A549 (cell line): Measurements from ENCODE around the gene BICDL1. TPM values are rescaled to one million over a fixed set of nuclear protein-coding genes. Genes with fewer than 3 reads are reported as not detected.

Experiments used
- ATAC-seq, 2 experiments: fragments of 200-7000 bp in 1 of 2; fragments of >200 bp in 1 of 2; cut with Nextera tagmentation in 1 of 2; cut with Tn5 transposase in 1 of 2; 3 replicates each; pipeline versions ENCODE4 v1.8.0 to v1.9.1; 2018 to 2020; ENCODE audit warnings: mild to moderate bottlenecking in 1 of 2, moderate library complexity in 1 of 2
- CTCF ChIA-PET: fragments of 300-600 bp; sonication (Branson Sonifier 250); formaldehyde crosslinking; extraction: SDS; loops from one replicate; lab custom pipeline; 2021; ENCODE audit warnings: antibody characterized with exemption, inconsistent platforms; lab: Yijun Ruan, JAX
- POLR2A ChIA-PET: fragments of 350-600 bp; formaldehyde crosslinking; extraction: SDS; loops from one replicate; lab custom pipeline; 2021; ENCODE audit warnings: antibody characterized with exemption, inconsistent platforms; lab: Yijun Ruan, JAX
- DNase-seq, 2 experiments: peaks; one replicate each; pipeline versions ENCODE4 v3.0.0 to v3.0.0-alpha.2; 2011 to 2016; ENCODE audit warnings: low read depth in 1 of 2, low spot score in 1 of 2
- FAIRE-seq: peaks from 2 replicates; lab custom pipeline; 2011; peaks lifted over from hg19 to GRCh38; lab: Jason Lieb, UNC
- H3K27ac ChIP-seq, 2 experiments: fragments of >200 bp; sonication (Bioruptor Twin); formaldehyde crosslinking; 3 replicates each; pipeline ENCODE4 v1.5.1; 2016 to 2017
- H3K4me1 ChIP-seq: fragments of >200 bp; sonication (Bioruptor Twin); formaldehyde crosslinking; 3 replicates; pipeline ENCODE4 v1.6.1; 2016
- H3K4me2 ChIP-seq: fragments of >200 bp; sonication (Bioruptor Twin); formaldehyde crosslinking; 3 replicates; pipeline ENCODE4 v1.6.1; 2016
- H3K4me3 ChIP-seq: fragments of >200 bp; sonication (Bioruptor Twin); formaldehyde crosslinking; 3 replicates; pipeline ENCODE4 v1.5.1; 2016
- H3K9me3 ChIP-seq: fragments of >200 bp; sonication (Bioruptor Twin); formaldehyde crosslinking; 3 replicates; pipeline ENCODE4 v1.6.1; 2016
- BHLHE40 ChIP-seq: IDR thresholded peaks from 2 replicates; pipeline ENCODE4 v1.6.1; 2012; ENCODE audit warnings: low read depth, low read length, inconsistent platforms
- EP300 ChIP-seq, 2 experiments: fragments of >200 bp; sonication (Bioruptor Twin); formaldehyde crosslinking; IDR thresholded peaks; 2 replicates in 1 of 2; 3 replicates in 1 of 2; pipeline ENCODE4 v1.6.1; 2016 to 2017
- FOSL2 ChIP-seq, 2 experiments: fragments of 450-650 bp in 1 of 2; fragments of >200 bp in 1 of 2; sonication (Bioruptor Twin) in 1 of 2; formaldehyde crosslinking; IDR thresholded peaks; 2 replicates each; pipeline versions ENCODE4 v1.5.0 to v1.6.1; 2016 to 2020; ENCODE audit warnings: mild to moderate bottlenecking in 1 of 2, moderate library complexity in 1 of 2
- FOXS1 ChIP-seq: fragments of 250-450 bp; sonication (Bioruptor Pico); IDR thresholded peaks from 2 replicates; pipeline ENCODE4 v1.5.0; 2020; ENCODE audit warnings: mild to moderate bottlenecking, moderate library complexity
- GATA3 ChIP-seq: IDR thresholded peaks from 2 replicates; pipeline ENCODE4 v1.6.1; 2012; ENCODE audit warnings: borderline replicate concordance
- HEYL ChIP-seq: fragments of 250-450 bp; sonication (Bioruptor Pico); IDR thresholded peaks from 2 replicates; pipeline ENCODE4 v1.8.0; 2021; ENCODE audit warnings: mild to moderate bottlenecking, moderate library complexity
- KDM1A ChIP-seq: fragments of 200-600 bp; sonication (generic); IDR thresholded peaks from 2 replicates; pipeline ENCODE4 v1.6.1; 2016; ENCODE audit warnings: low read depth, mild to moderate bottlenecking
- MAFK ChIP-seq: fragments of 450-650 bp; IDR thresholded peaks from 2 replicates; pipeline ENCODE4 v1.6.1; 2014; ENCODE audit not compliant: partially characterized antibody
- MAZ ChIP-seq: fragments of 150-350 bp; IDR thresholded peaks from 2 replicates; pipeline ENCODE4 v1.6.1; 2014; ENCODE audit warnings: antibody characterized with exemption, low read depth, low read length, borderline replicate concordance
- MYC ChIP-seq: IDR thresholded peaks from 2 replicates; pipeline ENCODE4 v1.6.1; 2012; ENCODE audit warnings: mild to moderate bottlenecking, inconsistent platforms, low read length, improper control_type of control experiment, borderline replicate concordance
- NFE2L2 ChIP-seq: fragments of 150-350 bp; conservative IDR thresholded peaks from 2 replicates; pipeline ENCODE4 v1.6.1; 2014; ENCODE audit warnings: low read length
- NPAS2 ChIP-seq: fragments of 250-450 bp; sonication (Bioruptor Pico); IDR thresholded peaks from 2 replicates; pipeline ENCODE4 v1.8.0; 2022; ENCODE audit warnings: mild to moderate bottlenecking, moderate library complexity, borderline replicate concordance
- NR3C1 ChIP-seq: fragments of >200 bp; sonication (Bioruptor Twin); formaldehyde crosslinking; IDR thresholded peaks from 3 replicates; pipeline ENCODE4 v1.6.1; 2017
- PHF8 ChIP-seq: fragments of 200-600 bp; sonication (generic); IDR thresholded peaks from 2 replicates; pipeline ENCODE4 v1.6.1; 2016; ENCODE audit warnings: low read depth, mild to moderate bottlenecking, antibody characterized with exemption, moderate library complexity, borderline replicate concordance
- POLR2A ChIP-seq: IDR thresholded peaks from 2 replicates; pipeline ENCODE4 v1.6.1; 2012; ENCODE audit warnings: mild to moderate bottlenecking, low read length
- RAD21 ChIP-seq, 2 experiments: fragments of >200 bp in 1 of 2; sonication (Bioruptor Twin) in 1 of 2; formaldehyde crosslinking in 1 of 2; IDR thresholded peaks in 1 of 2; conservative IDR thresholded peaks in 1 of 2; 2 replicates in 1 of 2; 3 replicates in 1 of 2; pipeline ENCODE4 v1.6.1; 2012 to 2018; ENCODE audit warnings: inconsistent platforms in 1 of 2
- RFX5 ChIP-seq: fragments of 450-650 bp; IDR thresholded peaks from 2 replicates; pipeline ENCODE4 v1.7.1; 2014; ENCODE audit warnings: antibody characterized with exemption, mild to moderate bottlenecking, moderate library complexity
- RNF2 ChIP-seq: fragments of 200-600 bp; sonication (generic); IDR thresholded peaks from 2 replicates; pipeline ENCODE4 v1.6.1; 2016; ENCODE audit warnings: low read depth, mild to moderate bottlenecking, antibody characterized with exemption, moderate library complexity, borderline replicate concordance
- SMC3 ChIP-seq: fragments of >200 bp; sonication (Bioruptor Twin); formaldehyde crosslinking; IDR thresholded peaks from 3 replicates; pipeline ENCODE4 v1.6.1; 2018; ENCODE audit warnings: inconsistent platforms
- ZC3H11A ChIP-seq: fragments of 450-650 bp; IDR thresholded peaks from 2 replicates; pipeline ENCODE4 v1.6.1; 2014; ENCODE audit warnings: antibody characterized with exemption, mild to moderate bottlenecking
- ZFP36 ChIP-seq: fragments of 450-650 bp; IDR thresholded peaks from 2 replicates; pipeline ENCODE4 v1.6.1; 2014; ENCODE audit warnings: borderline replicate concordance; ENCODE audit not compliant: partially characterized antibody
- WGBS: methylation state at CpG from one replicate; pipeline ENCODE4 v1.1.6; 2017; ENCODE audit errors: missing lambda C conversion rate; 5-methylcytosine and 5-hydroxymethylcytosine counted together
- polyA minus RNA-seq: library from RNA; depleted of rRNA, polyadenylated mRNA; stranded (reverse); fragments of >200 nt; gene quantifications from 2 replicates; pipeline ENCODE4 v1.2.3, GENCODE V29; 2011; rRNA and poly(A)+ RNA removed
- polyA plus RNA-seq, 4 experiments: library from polyadenylated mRNA; depleted of rRNA in 3 of 4; stranded (reverse); fragments of >200 nt; fragmentation: RNase III in 1 of 4; extraction: RNeasy Plus Mini Kit Qiagen cat#74134 plus additional on column Dnase treatment in 1 of 4; gene quantifications; 2 replicates in 3 of 4; 3 replicates in 1 of 4; pipeline ENCODE4 v1.2.3, GENCODE V29; 2011 to 2017
- TF ChIP-seq, protein P1 (sequence below): fragments of >200 bp; sonication (Bioruptor Twin); formaldehyde crosslinking; IDR thresholded peaks from 2 replicates; pipeline ENCODE4 v1.6.1; 2016
- TF ChIP-seq, protein P2 (sequence below): IDR thresholded peaks from 2 replicates; pipeline ENCODE4 v1.6.1; 2012
- TF ChIP-seq, protein P3 (sequence below): fragments of 150-350 bp; IDR thresholded peaks from 2 replicates; pipeline ENCODE4 v1.6.1; 2014; ENCODE audit warnings: low read depth, mild to moderate bottlenecking, low read length
- TF ChIP-seq, protein P4 (sequence below): fragments of 250-450 bp; sonication (Bioruptor Pico); IDR thresholded peaks from 2 replicates; pipeline ENCODE4 v1.5.0; 2020; ENCODE audit warnings: low read depth, mild to moderate bottlenecking, moderate library complexity
- TF ChIP-seq, protein P5 (sequence below): fragments of >200 bp; sonication (Bioruptor Twin); formaldehyde crosslinking; IDR thresholded peaks from 3 replicates; pipeline ENCODE4 v1.5.1; 2016
- TF ChIP-seq, protein P6 (sequence below): IDR thresholded peaks from 2 replicates; pipeline ENCODE4 v1.6.1; 2012; ENCODE audit warnings: low read depth, borderline replicate concordance
- TF ChIP-seq, protein P7 (sequence below): fragments of >200 bp; sonication (Bioruptor Twin); formaldehyde crosslinking; IDR thresholded peaks from 3 replicates; pipeline ENCODE4 v1.6.1; 2016

The BICDL1 gene, protein sequence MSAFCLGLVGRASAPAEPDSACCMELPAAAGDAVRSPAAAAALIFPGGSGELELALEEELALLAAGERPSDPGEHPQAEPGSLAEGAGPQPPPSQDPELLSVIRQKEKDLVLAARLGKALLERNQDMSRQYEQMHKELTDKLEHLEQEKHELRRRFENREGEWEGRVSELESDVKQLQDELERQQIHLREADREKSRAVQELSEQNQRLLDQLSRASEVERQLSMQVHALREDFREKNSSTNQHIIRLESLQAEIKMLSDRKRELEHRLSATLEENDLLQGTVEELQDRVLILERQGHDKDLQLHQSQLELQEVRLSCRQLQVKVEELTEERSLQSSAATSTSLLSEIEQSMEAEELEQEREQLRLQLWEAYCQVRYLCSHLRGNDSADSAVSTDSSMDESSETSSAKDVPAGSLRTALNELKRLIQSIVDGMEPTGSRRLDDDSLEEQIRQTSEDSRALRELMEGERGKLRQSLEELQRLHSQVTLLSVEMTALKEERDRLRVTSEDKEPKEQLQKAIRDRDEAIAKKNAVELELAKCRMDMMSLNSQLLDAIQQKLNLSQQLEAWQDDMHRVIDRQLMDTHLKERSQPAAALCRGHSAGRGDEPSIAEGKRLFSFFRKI
- polyA plus RNA-seq (2011; rRNA removed): 4.5 and 5.8 TPM in 2 replicates
- 2.8 and 3.0 TPM in 2 replicates for polyA plus RNA-seq (2012; cell fraction: cytosol; rRNA removed)
- 5.7 and 6.0 TPM in 2 replicates for polyA plus RNA-seq (2012; cell fraction: nucleus; rRNA removed)
- 2.6 to 3.8 TPM (median 3.5 TPM) in 3 replicates for polyA plus RNA-seq (2017; fragmentation: RNase III; extraction: RNeasy Plus Mini Kit Qiagen cat#74134 plus additional on column Dnase treatment)
- 3.7 and 5.4 TPM in 2 replicates for polyA minus RNA-seq

DNA sequence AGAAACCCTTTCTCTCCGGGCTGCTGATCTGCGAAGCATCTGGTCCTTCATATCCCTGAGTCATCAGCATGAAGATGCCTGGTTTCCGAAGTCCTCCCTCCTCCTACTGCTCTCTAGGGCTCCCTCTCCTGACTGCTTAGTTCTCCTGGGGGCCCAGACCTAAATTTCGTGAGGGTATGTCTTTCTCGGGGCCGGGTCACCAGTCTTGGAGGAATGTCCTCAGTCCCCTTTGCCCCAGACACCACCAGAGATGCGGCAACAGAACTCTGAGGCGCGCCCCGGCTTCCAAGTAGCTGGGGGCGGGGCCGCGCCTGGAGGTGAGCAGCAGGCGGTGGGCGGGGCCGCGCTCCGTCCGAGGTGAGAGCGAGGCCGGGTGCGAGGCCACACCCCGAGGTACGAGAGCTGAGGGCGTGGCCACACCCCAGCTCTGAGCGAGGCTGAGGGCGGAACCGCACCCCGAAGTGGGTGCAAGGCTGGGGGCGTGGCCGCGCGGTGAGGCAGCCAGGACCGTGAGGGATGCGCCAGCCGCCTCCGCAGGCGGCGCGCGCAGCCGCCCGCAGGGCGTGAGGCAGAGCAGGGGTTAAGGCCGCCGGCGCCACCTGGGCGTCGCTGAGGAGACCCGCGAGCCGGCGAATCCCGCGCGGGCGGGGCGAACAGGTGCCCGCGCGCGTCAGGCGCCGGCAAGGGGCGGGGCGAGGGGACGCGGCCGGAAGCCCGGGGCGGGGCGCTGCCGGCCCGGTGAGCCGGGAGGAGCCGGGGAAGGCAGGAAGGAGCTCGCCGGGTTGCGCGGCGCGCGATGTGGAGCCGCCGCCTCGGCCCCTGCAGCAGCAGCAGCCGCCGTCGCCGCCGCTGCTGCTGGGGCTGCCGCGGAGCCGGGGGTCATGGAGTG is at the start of gene BICDL1:
Gene BICDL1, plus strand, starts transcription at position 765 of the 889 bp plus-strand sequence. CDS start 633 bp downstream, outside the sequence.
- WGBS: 3% methylated on average over 14 of the region's 94 CpGs
- peak within 1 kb of the TSS; percentile 65 for H3K4me3 ChIP-seq
- peak within 1 kb of the TSS; percentile 91 for H3K4me2 ChIP-seq
- ATAC-seq (peak; percentile 82 to 90), FAIRE-seq (no peak), DNase-seq (peak; percentile 82 to 93)
- H3K9me3 ChIP-seq: no peaks in the 10 kb centered on the region
- CTCF ChIA-PET: interaction anchor here (0.7 to 3.0 kb wide), 7 partner anchors 18 to 122 kb away, joined by 3 to 11 read pairs (median 3); no protein-coding TSS in a partner anchor
- TF ChIP-seq ZFP36 (no peak), RAD21 (conservative IDR thresholded peaks at IDR 0.05 in 1 of 2, IDR thresholded peaks at IDR 0.05 in 1 of 2) (peak; percentile 14 to 16; a peak in 2 of 5 replicates), PHF8 (no peak; the same call in 1 of the 2 replicates), NFE2L2 (no peak), ZC3H11A (no peak), FOXS1 (no peak), POLR2A (peak; percentile 32; the same call in 1 of the 2 replicates), NR3C1 (no peak), NPAS2 (no peak), RNF2 (no peak), BHLHE40 (no peak), MAZ (no peak), MYC (no peak), RFX5 (no peak), HEYL (CRISPR knock-in tag) (no peak), SMC3 (peak; percentile 12; the same call in 2 of the 3 replicates), EP300 (IDR thresholded peaks at IDR 0.05) (no peak), KDM1A (no peak), GATA3 (no peak), FOSL2 (IDR thresholded peaks at IDR 0.05) (no peak), FOSL2 (CRISPR knock-in tag; IDR thresholded peaks at IDR 0.05) (0 out of 2 replicates have a peak, but pooled peaks have one; percentile 6), MAFK (peak; percentile 80)
- TF ChIP-seq, protein P1, sequence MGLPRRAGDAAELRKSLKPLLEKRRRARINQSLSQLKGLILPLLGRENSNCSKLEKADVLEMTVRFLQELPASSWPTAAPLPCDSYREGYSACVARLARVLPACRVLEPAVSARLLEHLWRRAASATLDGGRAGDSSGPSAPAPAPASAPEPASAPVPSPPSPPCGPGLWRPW: no peak
- TF ChIP-seq, protein P2, sequence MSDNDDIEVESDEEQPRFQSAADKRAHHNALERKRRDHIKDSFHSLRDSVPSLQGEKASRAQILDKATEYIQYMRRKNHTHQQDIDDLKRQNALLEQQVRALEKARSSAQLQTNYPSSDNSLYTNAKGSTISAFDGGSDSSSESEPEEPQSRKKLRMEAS: peak; percentile 48; the same call in 1 of the 2 replicates
- TF ChIP-seq, protein P3, sequence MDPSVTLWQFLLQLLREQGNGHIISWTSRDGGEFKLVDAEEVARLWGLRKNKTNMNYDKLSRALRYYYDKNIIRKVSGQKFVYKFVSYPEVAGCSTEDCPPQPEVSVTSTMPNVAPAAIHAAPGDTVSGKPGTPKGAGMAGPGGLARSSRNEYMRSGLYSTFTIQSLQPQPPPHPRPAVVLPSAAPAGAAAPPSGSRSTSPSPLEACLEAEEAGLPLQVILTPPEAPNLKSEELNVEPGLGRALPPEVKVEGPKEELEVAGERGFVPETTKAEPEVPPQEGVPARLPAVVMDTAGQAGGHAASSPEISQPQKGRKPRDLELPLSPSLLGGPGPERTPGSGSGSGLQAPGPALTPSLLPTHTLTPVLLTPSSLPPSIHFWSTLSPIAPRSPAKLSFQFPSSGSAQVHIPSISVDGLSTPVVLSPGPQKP: no peak
- TF ChIP-seq, protein P4, sequence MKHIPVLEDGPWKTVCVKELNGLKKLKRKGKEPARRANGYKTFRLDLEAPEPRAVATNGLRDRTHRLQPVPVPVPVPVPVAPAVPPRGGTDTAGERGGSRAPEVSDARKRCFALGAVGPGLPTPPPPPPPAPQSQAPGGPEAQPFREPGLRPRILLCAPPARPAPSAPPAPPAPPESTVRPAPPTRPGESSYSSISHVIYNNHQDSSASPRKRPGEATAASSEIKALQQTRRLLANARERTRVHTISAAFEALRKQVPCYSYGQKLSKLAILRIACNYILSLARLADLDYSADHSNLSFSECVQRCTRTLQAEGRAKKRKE (CRISPR knock-in tag): no peak
- TF ChIP-seq, protein P5, sequence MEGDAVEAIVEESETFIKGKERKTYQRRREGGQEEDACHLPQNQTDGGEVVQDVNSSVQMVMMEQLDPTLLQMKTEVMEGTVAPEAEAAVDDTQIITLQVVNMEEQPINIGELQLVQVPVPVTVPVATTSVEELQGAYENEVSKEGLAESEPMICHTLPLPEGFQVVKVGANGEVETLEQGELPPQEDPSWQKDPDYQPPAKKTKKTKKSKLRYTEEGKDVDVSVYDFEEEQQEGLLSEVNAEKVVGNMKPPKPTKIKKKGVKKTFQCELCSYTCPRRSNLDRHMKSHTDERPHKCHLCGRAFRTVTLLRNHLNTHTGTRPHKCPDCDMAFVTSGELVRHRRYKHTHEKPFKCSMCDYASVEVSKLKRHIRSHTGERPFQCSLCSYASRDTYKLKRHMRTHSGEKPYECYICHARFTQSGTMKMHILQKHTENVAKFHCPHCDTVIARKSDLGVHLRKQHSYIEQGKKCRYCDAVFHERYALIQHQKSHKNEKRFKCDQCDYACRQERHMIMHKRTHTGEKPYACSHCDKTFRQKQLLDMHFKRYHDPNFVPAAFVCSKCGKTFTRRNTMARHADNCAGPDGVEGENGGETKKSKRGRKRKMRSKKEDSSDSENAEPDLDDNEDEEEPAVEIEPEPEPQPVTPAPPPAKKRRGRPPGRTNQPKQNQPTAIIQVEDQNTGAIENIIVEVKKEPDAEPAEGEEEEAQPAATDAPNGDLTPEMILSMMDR: peak; percentile 44; the same call in 2 of the 3 replicates
- TF ChIP-seq, protein P6, sequence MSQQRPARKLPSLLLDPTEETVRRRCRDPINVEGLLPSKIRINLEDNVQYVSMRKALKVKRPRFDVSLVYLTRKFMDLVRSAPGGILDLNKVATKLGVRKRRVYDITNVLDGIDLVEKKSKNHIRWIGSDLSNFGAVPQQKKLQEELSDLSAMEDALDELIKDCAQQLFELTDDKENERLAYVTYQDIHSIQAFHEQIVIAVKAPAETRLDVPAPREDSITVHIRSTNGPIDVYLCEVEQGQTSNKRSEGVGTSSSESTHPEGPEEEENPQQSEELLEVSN: peak; percentile 47; the same call in 1 of the 2 replicates
- TF ChIP-seq, protein P7, sequence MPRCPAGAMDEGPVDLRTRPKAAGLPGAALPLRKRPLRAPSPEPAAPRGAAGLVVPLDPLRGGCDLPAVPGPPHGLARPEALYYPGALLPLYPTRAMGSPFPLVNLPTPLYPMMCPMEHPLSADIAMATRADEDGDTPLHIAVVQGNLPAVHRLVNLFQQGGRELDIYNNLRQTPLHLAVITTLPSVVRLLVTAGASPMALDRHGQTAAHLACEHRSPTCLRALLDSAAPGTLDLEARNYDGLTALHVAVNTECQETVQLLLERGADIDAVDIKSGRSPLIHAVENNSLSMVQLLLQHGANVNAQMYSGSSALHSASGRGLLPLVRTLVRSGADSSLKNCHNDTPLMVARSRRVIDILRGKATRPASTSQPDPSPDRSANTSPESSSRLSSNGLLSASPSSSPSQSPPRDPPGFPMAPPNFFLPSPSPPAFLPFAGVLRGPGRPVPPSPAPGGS: no peak
- peak within 1 kb of the TSS; percentile 65 to 82 for H3K27ac ChIP-seq
- POLR2A ChIA-PET: interaction anchor here (2.2 kb wide), 1 partner anchor 98 kb away, joined by 19 read pairs; no protein-coding TSS in a partner anchor
- peaks cover 11% of the 10 kb centered on the region for H3K4me1 ChIP-seq
